ENCODE data around the gene KCNA4.
"Not testable (repeated sequence)": the region's sequence is repeated elsewhere in the genome, so short reads cannot be mapped to it uniquely, and the experiment has no call there.

The KCNA4 gene

DNA sequence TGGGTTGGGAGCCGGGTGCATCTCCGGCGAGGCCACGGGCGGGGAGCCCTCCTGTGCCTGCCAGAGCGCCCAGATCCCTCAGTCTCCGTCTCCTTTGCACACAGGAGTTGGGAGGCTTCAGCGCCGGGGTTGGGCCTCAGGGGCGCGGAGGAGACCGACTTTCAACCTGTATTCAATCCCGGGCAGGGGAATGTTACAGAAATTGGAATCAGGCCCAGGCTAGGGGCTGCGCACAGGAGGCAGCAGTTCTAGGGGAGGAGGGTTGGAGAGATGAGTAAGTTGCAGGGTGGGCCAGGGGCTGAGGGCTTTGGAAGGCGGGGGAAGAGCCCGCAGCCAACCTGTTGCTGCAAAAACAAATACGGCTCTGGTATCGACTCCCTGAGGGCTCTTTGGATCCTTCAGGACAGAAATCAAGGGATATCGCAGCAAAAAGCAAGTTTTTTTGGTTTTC lies 640 bp upstream of the KCNA4 start:
- Mint-ChIP-seq H3K9me3 (peaks cover 2% of the 10 kb centered on the region), H3K27me3 (peaks cover 14% of the 10 kb centered on the region), H3K4me3 (no peak overlapping the region), H3K36me3 (no peaks in the 10 kb centered on the region), H3K4me1 (no peaks in the 10 kb centered on the region), H3K27ac (no peak overlapping the region)
- ATAC-seq (ENCODE audit: low read depth) (no peak), DNase-seq (ENCODE audit: low spot score in 2 of 2) (no peak)

DNA sequence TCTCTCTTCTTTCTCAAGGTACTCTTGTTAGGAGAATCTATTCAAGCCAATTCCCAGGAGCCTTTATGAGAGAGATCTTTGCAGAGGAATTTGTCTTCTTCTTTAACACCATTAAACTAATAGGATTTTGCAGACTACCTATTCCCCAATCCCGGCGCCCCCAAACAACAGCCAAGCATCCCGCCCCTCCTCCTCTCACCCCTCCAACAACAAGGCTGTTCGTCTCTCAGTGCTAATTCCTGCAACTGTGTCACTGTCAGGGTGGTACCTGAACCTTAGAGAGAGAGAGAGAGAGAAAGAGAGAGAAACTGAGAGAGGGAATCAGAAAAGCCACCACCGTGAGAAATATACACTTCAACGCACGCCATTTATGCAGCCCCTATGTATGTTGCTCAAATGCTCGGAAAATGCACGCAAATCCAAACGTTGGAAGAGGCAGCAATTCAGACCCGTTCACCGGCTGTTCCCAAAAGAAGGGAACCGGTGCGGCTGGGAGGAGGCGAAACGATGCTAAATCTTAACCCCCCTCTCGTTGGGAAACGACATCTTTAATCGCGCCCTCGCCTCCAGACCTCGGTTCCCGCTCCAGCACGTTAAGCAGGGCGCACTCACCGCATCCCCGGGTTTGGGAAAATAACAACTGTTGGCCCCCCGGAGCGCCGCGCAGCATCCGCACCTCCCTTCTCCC lies 961 bp downstream of the KCNA4 start:
- Mint-ChIP-seq H3K27ac (no peak overlapping the region), H3K4me1 (no peaks in the 10 kb centered on the region), H3K9me3 (peaks cover 1% of the 10 kb centered on the region), H3K4me3 (no peak overlapping the region), H3K27me3 (peaks cover 14% of the 10 kb centered on the region), H3K36me3 (no peaks in the 10 kb centered on the region)
- DNase-seq (ENCODE audit: low spot score in 2 of 2): no peak
- ATAC-seq (ENCODE audit: low read depth): no peak

DNA sequence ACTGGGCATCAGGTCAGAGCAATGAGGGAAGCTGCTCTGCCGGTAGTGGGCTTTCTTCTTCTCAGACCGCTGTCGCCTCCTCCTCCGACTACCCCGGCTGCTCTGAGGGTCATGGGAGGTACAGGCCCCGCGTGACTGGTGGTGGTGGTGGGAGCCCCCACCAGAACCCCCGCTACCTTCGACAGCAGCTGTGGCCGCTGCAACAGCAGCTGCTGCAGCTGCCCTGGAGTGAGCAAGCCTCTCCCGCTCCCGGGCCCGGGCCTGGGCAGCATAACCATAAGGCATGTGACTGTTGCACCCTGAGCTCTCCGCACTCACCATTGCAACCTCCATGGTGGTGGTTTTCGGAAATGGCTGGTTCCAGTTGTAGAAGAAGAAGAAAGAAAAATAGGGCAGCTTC lies 4.5 kb downstream of the KCNA4 start:
- DNase-seq (ENCODE audit: low spot score in 2 of 2) (no peak), ATAC-seq (ENCODE audit: low read depth) (no peak)
- peaks cover 1% of the 10 kb centered on the region for H3K9me3 Mint-ChIP-seq
- peaks cover 2% of the 10 kb centered on the region for H3K27me3 Mint-ChIP-seq
- H3K27ac Mint-ChIP-seq: no peak overlapping the region
- H3K4me1 Mint-ChIP-seq: no peaks in the 10 kb centered on the region
- no peaks in the 10 kb centered on the region for H3K36me3 Mint-ChIP-seq
- no peak overlapping the region for H3K4me3 Mint-ChIP-seq

DNA sequence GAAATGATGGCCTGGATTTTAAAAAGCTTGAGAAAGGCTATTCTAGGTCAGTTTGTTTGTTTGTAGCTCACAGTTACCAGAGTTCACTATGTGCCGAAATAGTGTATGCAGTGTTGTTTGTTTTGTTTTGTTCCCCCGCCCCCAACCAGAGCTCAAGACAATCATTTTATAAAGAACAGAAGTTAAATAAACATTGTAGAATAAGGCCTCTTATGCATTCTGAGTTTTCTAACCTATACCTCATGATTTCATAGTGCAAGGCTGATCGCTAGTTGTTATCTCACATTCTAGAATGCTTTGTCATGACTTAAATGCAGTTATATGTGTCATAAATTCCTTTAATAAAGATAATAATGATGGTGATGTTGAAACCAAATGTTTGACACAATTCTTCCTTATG lies 7.8 kb downstream of the KCNA4 start:
- no peak overlapping the region for H3K27ac Mint-ChIP-seq
- ATAC-seq (ENCODE audit: low read depth): no peak

DNA sequence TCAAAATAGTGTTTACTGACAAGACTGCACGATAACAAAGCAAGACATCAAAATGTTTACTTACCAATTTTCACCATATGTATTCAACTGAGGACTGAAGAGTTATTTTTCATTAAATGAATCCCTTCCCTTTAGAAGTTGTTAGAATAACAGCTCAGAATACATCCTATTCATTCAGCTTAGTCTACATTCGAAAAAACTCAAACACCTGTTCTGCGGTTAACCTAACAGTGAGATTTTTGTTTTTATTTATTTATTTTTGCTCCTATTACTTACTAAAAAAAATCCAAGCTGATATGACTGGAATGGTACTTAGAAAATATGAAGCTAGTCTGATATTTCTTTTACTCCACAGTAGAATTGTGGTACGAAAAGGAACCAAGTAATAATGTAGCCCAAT lies 10.0 kb downstream of the KCNA4 start:
- ATAC-seq (ENCODE audit: low read depth): no peak
- Mint-ChIP-seq H3K27ac (no peak overlapping the region), H3K27me3 (no peaks in the 10 kb centered on the region), H3K4me1 (no peaks in the 10 kb centered on the region), H3K9me3 (peaks cover 1% of the 10 kb centered on the region), H3K4me3 (no peak overlapping the region), H3K36me3 (no peaks in the 10 kb centered on the region)
- DNase-seq (ENCODE audit: low spot score in 2 of 2): no peak

More for the DNA sequence above, 7.8 kb downstream of the KCNA4 start:
- Mint-ChIP-seq H3K9me3 (peaks cover 1% of the 10 kb centered on the region), H3K4me1 (no peaks in the 10 kb centered on the region), H3K4me3 (no peak overlapping the region), H3K36me3 (no peaks in the 10 kb centered on the region), H3K27me3 (no peaks in the 10 kb centered on the region)
- DNase-seq (ENCODE audit: low spot score in 2 of 2): no peak

DNA sequence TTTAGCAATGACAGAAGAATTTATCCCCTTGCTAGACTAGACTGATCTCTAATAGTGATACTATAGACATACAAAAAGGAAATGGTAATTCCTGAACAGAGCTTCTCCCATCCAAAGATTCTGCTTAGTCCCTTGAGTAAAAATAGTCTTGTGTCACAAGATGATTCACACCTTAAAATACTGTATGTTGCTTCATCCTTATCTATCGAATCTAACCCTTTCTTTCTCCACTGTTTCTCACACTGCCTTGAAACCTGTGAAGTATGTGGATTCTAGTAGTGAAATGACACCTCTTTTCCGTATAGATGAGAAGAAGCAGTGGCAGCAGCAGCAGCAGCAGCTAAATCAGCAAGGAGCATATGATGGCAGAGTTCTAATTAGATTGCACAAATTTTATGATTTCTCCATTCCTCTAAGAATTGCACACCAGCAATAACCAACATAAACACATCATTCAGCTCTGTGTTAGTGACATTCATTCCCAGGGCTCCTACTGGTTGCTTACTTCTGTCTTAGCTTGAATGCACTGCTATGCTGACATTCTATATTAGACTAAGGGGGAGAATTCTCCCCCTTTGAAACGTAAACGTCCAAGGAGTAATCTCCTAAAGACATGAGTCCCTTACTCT lies 14.6 kb downstream of the KCNA4 start:
- no peak for ATAC-seq (ENCODE audit: low read depth)
- Mint-ChIP-seq H3K27ac (no peak overlapping the region), H3K36me3 (no peaks in the 10 kb centered on the region), H3K4me1 (no peaks in the 10 kb centered on the region), H3K4me3 (no peak overlapping the region), H3K27me3 (no peaks in the 10 kb centered on the region), H3K9me3 (no peaks in the 10 kb centered on the region)
- no peak for DNase-seq (ENCODE audit: low spot score in 2 of 2)

DNA sequence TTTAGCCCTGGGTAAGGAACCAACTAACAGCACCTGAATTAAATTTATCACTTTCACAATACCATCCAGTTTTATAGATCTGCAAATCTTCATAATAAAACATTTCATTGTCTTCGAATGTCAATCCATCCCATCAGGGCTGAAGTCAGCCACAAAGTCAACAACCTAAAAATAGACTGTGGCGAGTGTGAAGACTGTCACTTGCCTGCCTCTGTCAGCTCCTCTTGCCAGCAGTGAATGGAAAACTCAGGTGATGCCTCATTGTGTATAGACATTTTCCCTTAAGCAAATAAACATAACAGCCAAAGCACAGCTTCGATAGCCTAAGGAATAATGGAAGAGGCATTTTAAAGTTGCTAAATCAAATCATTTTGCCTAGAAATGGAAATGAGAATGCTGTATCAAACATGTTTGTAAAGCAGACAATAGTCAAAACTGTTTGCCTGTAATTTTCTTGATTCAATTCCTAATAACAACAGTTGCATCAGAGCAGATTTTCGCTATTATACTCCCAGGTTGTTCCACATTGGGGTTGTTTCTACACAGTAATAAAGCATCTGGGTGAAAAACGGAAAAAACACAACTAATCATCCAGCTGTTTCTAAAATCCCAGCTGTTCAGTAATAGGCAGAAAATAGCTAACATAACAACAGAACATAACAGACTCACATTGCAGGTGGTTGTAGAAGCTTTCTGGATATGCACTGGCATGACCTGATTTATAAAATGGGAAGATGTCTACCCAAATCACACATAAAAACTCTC lies 15.7 kb downstream of the KCNA4 start:
- Mint-ChIP-seq H3K36me3 (no peaks in the 10 kb centered on the region), H3K4me3 (no peak overlapping the region), H3K4me1 (no peaks in the 10 kb centered on the region), H3K27me3 (no peaks in the 10 kb centered on the region), H3K9me3 (no peaks in the 10 kb centered on the region), H3K27ac (no peak overlapping the region)
- ATAC-seq (ENCODE audit: low read depth) (no peak), DNase-seq (ENCODE audit: low spot score in 2 of 2) (no peak)

DNA sequence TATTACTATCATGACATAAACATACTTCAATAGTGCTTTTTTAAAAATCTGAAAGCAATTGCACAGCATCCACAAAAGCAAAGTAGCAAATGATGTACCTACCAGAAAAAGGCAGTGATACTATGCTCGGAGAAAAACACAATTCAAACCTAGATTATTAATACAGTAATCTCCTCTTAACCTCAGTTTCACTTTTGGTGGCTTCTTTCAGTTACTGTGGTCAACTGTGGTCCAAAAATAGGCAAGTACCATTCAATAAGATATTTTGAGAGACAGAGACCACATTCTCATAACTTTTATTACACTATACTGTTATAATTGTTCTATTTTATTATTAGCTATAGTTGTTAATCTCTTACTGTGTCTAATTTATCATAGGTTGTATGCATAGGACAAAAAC lies 20.8 kb downstream of the KCNA4 start:
- ATAC-seq (ENCODE audit: low read depth): no peak
- no peak for DNase-seq (ENCODE audit: low spot score in 2 of 2)
- Mint-ChIP-seq H3K9me3 (peaks cover 1% of the 10 kb centered on the region), H3K36me3 (no peaks in the 10 kb centered on the region), H3K4me3 (no peak overlapping the region), H3K4me1 (no peaks in the 10 kb centered on the region), H3K27me3 (no peaks in the 10 kb centered on the region), H3K27ac (no peak overlapping the region)

DNA sequence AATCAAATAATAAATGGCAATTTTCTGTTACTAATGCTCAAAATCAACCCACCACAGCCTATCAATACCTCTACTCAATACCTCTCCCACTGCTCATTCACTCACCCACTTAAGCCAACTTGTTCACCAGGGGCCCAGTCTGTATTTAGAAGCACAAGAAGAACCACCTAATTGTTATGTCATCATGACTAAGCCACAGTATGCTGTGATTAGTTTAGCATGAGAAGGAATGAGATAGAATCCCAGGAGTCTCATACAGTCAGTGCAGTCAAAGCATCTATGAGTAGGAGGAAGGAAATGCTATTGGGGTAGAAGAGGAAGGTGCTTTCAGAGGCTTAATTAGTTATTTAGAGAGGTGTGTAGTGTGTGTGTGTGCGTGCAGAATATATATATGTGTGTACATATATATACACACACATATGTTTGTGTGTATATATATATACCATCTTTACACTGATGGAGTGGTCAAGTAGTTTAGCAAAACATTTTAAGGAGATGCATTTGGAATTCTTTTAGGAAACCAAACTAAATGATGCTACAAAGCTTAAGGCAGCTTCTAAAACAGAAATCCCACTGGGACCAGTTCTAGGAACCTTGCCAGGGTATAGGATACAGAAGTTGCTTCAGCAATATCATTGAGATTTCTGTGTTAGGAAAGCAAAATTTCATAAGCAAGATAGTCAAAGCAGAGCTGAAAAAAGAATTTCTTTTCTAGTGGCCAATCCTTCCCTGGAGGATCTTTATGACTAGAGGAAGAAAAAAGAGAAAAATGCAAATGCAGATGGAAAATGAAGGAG lies 27.5 kb downstream of the KCNA4 start:
- H3K27ac Mint-ChIP-seq: no peak overlapping the region
- ATAC-seq (ENCODE audit: low read depth) (no peak), DNase-seq (ENCODE audit: low spot score in 2 of 2) (no peak)
- H3K27me3 Mint-ChIP-seq: no peaks in the 10 kb centered on the region
- no peaks in the 10 kb centered on the region for H3K4me1 Mint-ChIP-seq
- no peaks in the 10 kb centered on the region for H3K36me3 Mint-ChIP-seq
- H3K9me3 Mint-ChIP-seq: no peaks in the 10 kb centered on the region
- no peak overlapping the region for H3K4me3 Mint-ChIP-seq

DNA sequence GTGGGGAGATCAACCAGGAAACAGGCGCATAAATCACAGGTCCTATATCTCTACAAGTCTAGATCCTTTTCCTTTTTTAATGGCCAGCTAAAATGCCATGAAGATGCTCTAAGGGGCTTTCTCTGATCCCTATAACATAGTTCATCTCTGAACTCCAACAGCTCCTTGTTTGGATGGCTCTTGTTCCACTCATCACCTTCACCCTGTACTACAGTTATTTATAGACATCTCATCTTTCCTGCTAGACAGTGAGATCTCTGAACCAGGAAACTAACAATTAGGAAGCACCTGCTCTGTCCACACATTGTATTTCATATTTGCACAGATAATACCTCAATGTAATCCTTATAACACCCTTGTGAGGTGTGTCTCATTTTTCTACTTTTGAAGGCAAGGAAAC lies 31.6 kb downstream of the KCNA4 start:
- ATAC-seq (ENCODE audit: low read depth) (no peak), DNase-seq (ENCODE audit: low spot score in 2 of 2) (no peak)
- Mint-ChIP-seq H3K9me3 (no peaks in the 10 kb centered on the region), H3K27me3 (no peaks in the 10 kb centered on the region), H3K36me3 (no peaks in the 10 kb centered on the region), H3K27ac (no peak overlapping the region), H3K4me3 (no peak overlapping the region), H3K4me1 (no peaks in the 10 kb centered on the region)

DNA sequence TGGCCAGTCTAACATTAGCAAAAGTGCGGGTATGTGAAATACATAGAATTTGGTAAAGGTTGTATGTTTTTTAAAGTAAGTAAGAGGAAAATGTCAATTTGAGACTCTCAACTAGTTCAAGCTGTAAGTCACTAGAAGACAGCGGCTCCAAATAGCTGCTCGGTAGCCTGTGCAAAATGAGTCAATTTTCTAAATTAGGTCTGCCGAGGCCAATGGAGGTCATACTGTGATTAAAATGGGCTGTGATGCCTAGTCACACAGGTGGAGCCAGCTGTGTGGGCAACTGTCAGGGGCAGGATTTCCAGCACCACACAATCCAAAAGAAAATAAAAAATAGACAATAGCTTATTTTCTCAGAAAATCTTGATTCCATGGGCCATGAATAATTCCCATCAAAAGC lies 32.3 kb downstream of the KCNA4 start:
- DNase-seq (ENCODE audit: low spot score in 2 of 2) (no peak), ATAC-seq (ENCODE audit: low read depth) (no peak)
- Mint-ChIP-seq H3K9me3 (no peaks in the 10 kb centered on the region), H3K36me3 (no peaks in the 10 kb centered on the region), H3K4me3 (no peak overlapping the region), H3K4me1 (no peaks in the 10 kb centered on the region), H3K27me3 (no peaks in the 10 kb centered on the region), H3K27ac (no peak overlapping the region)

DNA sequence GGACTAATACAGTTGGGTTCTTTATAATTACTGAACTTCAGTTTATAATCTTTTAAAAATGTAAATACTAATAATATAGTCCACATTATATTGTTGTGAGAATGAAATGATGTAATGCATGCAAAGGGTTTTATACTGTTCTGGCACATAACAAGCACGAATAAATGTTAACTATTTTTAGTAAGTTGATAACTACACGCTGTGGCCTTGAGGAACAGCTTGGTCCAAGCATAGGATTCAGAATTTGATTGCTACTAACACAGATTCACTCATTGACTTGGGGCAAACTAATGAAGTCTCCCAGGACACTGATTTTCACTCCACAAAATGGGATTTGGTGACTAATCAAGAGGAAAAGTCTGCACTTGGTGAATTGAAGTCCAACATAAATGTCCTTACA lies 38.3 kb downstream of the KCNA4 start:
- H3K27me3 Mint-ChIP-seq: peaks cover 1% of the 10 kb centered on the region
- no peak for ATAC-seq (ENCODE audit: low read depth)

DNA sequence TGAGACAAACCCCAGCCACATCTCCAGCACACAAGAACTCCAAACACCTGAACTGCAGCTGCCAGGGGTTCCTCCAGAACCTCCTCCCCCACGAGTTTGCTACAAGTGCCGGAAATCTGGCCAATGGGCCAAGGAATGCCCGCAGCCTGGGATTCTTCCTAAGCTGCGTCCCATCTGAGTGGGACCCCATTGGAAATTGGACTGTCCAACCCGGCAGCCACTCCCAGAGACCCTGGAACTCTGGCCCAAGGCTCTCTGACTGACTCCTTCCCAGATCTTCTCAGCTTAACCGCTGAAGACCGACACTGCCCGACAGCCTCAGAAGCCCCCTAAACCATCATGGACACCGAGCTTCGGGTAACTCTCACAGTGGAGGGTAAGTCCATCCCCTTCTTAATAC lies 41.2 kb downstream of the KCNA4 start:
- not testable (repeated sequence) for H3K9me3 Mint-ChIP-seq; H3K4me3 Mint-ChIP-seq; H3K27me3 Mint-ChIP-seq; H3K4me1 Mint-ChIP-seq; H3K36me3 Mint-ChIP-seq; DNase-seq (ENCODE audit: low spot score in 2 of 2); H3K27ac Mint-ChIP-seq; ATAC-seq (ENCODE audit: low read depth)

More for the DNA sequence above, 38.3 kb downstream of the KCNA4 start:
- Mint-ChIP-seq H3K9me3 (peaks cover 2% of the 10 kb centered on the region), H3K4me3 (no peak overlapping the region), H3K27ac (no peak overlapping the region), H3K36me3 (no peaks in the 10 kb centered on the region), H3K4me1 (no peaks in the 10 kb centered on the region)
- DNase-seq (ENCODE audit: low spot score in 2 of 2): no peak

DNA sequence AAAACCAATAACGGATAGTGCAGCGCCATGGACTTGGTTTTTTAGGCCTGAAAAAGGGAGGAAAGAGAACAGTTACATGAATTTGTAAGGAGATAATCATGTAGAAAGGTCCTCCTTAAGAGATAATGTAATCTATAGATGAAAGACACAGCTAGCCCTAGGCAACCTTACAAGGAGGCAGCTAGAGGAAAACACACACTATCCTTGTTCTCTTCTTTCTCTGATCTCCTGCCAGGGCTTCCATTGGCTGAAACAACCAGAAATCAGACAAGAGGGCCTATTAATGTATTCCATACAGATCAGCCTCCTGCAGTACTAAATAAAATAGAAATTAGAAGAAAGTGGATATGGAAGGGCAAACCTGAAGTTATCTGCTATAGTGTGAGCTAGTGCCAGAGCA lies 53.0 kb downstream of the KCNA4 start:
- H3K27me3 Mint-ChIP-seq: no peaks in the 10 kb centered on the region
- ATAC-seq (ENCODE audit: low read depth) (no peak), DNase-seq (ENCODE audit: low spot score in 2 of 2) (no peak)
- H3K27ac Mint-ChIP-seq: no peak overlapping the region
- H3K4me1 Mint-ChIP-seq: no peaks in the 10 kb centered on the region
- H3K36me3 Mint-ChIP-seq: no peaks in the 10 kb centered on the region
- no peaks in the 10 kb centered on the region for H3K9me3 Mint-ChIP-seq
- no peak overlapping the region for H3K4me3 Mint-ChIP-seq

All from memory B cell (primary cell).